DND-41 (cell line): ENCODE results near the gene ATXN7L3B.

Source experiments
- ATAC-seq: fragments of 200-7000 bp; cut with Tn5 transposase; 3 replicates; pipeline ENCODE4 v1.9.1; 2021; ENCODE audit warnings: low read depth; ENCODE audit not compliant: insufficient read depth
- DNase-seq: peaks from one replicate; pipeline ENCODE4 v3.0.0-alpha.2; 2020
- H2AFZ ChIP-seq: 2 replicates; pipeline ENCODE4 v1.6.0; 2012; ENCODE audit warnings: low read depth, low read length
- H3K27ac ChIP-seq: 2 replicates; pipeline ENCODE4 v1.5.1; 2012; ENCODE audit warnings: low read length, inconsistent platforms
- H3K27me3 ChIP-seq: fragments of 200-600 bp; sonication (generic); 2 replicates; pipeline ENCODE4 v1.6.0; 2012; ENCODE audit warnings: low read length, mild to moderate bottlenecking, inconsistent platforms; ENCODE audit not compliant: insufficient read depth, poor library complexity
- H3K36me3 ChIP-seq: 2 replicates; pipeline ENCODE4 v1.5.1; 2012; ENCODE audit warnings: low read length, inconsistent platforms; ENCODE audit not compliant: insufficient read depth
- H3K4me1 ChIP-seq: 2 replicates; pipeline ENCODE4 v1.5.1; 2012; ENCODE audit warnings: mild to moderate bottlenecking, low read length; ENCODE audit not compliant: insufficient read depth
- H3K4me2 ChIP-seq: 2 replicates; pipeline ENCODE4 v1.6.0; 2012; ENCODE audit warnings: mild to moderate bottlenecking, moderate library complexity, low read length, inconsistent platforms; ENCODE audit not compliant: insufficient read depth
- H3K4me3 ChIP-seq, 2 experiments: fragments of 200-600 bp in 1 of 2; shearing (Covaris generic) in 1 of 2; 2 replicates each; pipeline ENCODE4 v1.5.1; 2012 to 2016; ENCODE audit warnings: inconsistent platforms in 2 of 2, low read length in 2 of 2, mild to moderate bottlenecking in 2 of 2, low read depth in 1 of 2, moderate library complexity in 1 of 2
- H3K79me2 ChIP-seq: 2 replicates; pipeline ENCODE4 v1.6.0; 2012; ENCODE audit warnings: low read length, inconsistent platforms; ENCODE audit not compliant: insufficient read depth
- H3K9ac ChIP-seq: 2 replicates; pipeline ENCODE4 v1.6.0; 2012; ENCODE audit warnings: low read depth, mild to moderate bottlenecking, inconsistent platforms, low read length, moderate library complexity
- H3K9me3 ChIP-seq: 2 replicates; pipeline ENCODE4 v1.5.1; 2012; ENCODE audit warnings: low read length, moderate library complexity, mild to moderate bottlenecking, inconsistent platforms; ENCODE audit not compliant: insufficient read depth, severe bottlenecking
- H4K20me1 ChIP-seq: 2 replicates; pipeline ENCODE4 v1.6.0; 2012; ENCODE audit warnings: low read length; ENCODE audit not compliant: insufficient read depth
- CTCF ChIP-seq: IDR thresholded peaks from 2 replicates; pipeline ENCODE4 v1.5.1; 2012; ENCODE audit warnings: borderline replicate concordance, low read length, moderate library complexity, mild to moderate bottlenecking; ENCODE audit not compliant: poor library complexity, severe bottlenecking; ENCODE audit errors: extremely low read depth
- EZH2 ChIP-seq: IDR thresholded peaks from 3 replicates; pipeline ENCODE4 v1.6.1; 2012; ENCODE audit warnings: borderline replicate concordance, low read depth, mild to moderate bottlenecking, moderate library complexity, low read length, inconsistent platforms; ENCODE audit not compliant: severe bottlenecking

The ATXN7L3B gene

GRCh38 chr12:74526535-74526934 lies 11.1 kb upstream of the ATXN7L3B start:
- H3K9me3 ChIP-seq, result no peaks in the 10 kb centered on the region
- H3K4me2 ChIP-seq, result no peak overlapping the region
- H3K27me3 ChIP-seq, result no peaks in the 10 kb centered on the region
- DNase-seq, result no peak
- H3K9ac ChIP-seq, result no peak overlapping the region
- no peaks in the 10 kb centered on the region for H3K79me2 ChIP-seq
- H4K20me1 ChIP-seq, result no peaks in the 10 kb centered on the region
- no peak overlapping the region for H3K27ac ChIP-seq
- H2AFZ ChIP-seq, result no peak overlapping the region
- H3K36me3 ChIP-seq, result no peaks in the 10 kb centered on the region
- TF ChIP-seq CTCF (no peak), EZH2 (no peak)
- ATAC-seq, result no peak
- no peaks in the 10 kb centered on the region for H3K4me1 ChIP-seq
- H3K4me3 ChIP-seq, result no peak overlapping the region

- no peak for ATAC-seq
- H3K27me3 ChIP-seq, result no peaks in the 10 kb centered on the region
- no peak overlapping the region for H3K27ac ChIP-seq
- no peak overlapping the region for H3K4me3 ChIP-seq
- no peaks in the 10 kb centered on the region for H3K9me3 ChIP-seq
- no peaks in the 10 kb centered on the region for H4K20me1 ChIP-seq
- TF ChIP-seq EZH2 (no peak), CTCF (no peak)
- DNase-seq, result no peak
- H3K9ac ChIP-seq, result no peak overlapping the region
- no peaks in the 10 kb centered on the region for H3K36me3 ChIP-seq
- no peak overlapping the region for H3K4me2 ChIP-seq
- H3K79me2 ChIP-seq, result no peaks in the 10 kb centered on the region
- H2AFZ ChIP-seq, result no peak overlapping the region
- no peaks in the 10 kb centered on the region for H3K4me1 ChIP-seq
These were observed 10.1 kb upstream of the ATXN7L3B start for GRCh38 chr12:74527491-74527890.

GRCh38 chr12:74530676-74531075 lies 7.0 kb upstream of the ATXN7L3B start:
- no peaks in the 10 kb centered on the region for H3K27me3 ChIP-seq
- TF ChIP-seq CTCF (no peak), EZH2 (no peak)
- no peaks in the 10 kb centered on the region for H3K36me3 ChIP-seq
- no peaks in the 10 kb centered on the region for H3K4me1 ChIP-seq
- DNase-seq (no peak), ATAC-seq (no peak)
- H4K20me1 ChIP-seq, result no peaks in the 10 kb centered on the region
- no peak overlapping the region for H3K9ac ChIP-seq
- no peak overlapping the region for H3K4me2 ChIP-seq
- no peaks in the 10 kb centered on the region for H3K9me3 ChIP-seq
- H3K4me3 ChIP-seq, result no peak overlapping the region
- H3K27ac ChIP-seq, result no peak overlapping the region
- no peak overlapping the region for H2AFZ ChIP-seq
- no peaks in the 10 kb centered on the region for H3K79me2 ChIP-seq

GRCh38 chr12:74535536-74535935 lies 2.1 kb upstream of the ATXN7L3B start:
- peak overlapping the region; percentile 58 for H2AFZ ChIP-seq
- H3K79me2 ChIP-seq, result peaks cover 29% of the 10 kb centered on the region
- H3K9ac ChIP-seq, result no peak overlapping the region
- TF ChIP-seq CTCF, result no peak
- TF ChIP-seq EZH2, result no peak
- H4K20me1 ChIP-seq, result peaks cover 21% of the 10 kb centered on the region
- no peaks in the 10 kb centered on the region for H3K27me3 ChIP-seq
- peaks cover 27% of the 10 kb centered on the region for H3K4me1 ChIP-seq
- H3K9me3 ChIP-seq, result no peaks in the 10 kb centered on the region
- DNase-seq (no peak), ATAC-seq (no peak)
- H3K36me3 ChIP-seq, result peaks cover 24% of the 10 kb centered on the region
- H3K4me3 ChIP-seq, result no peak overlapping the region
- H3K27ac ChIP-seq, result no peak overlapping the region
- H3K4me2 ChIP-seq, result no peak overlapping the region
